ENCODE data around the gene TSTD2. TPM values are rescaled to one million over a fixed set of nuclear protein-coding genes. Genes with fewer than 3 reads are reported as not detected.
"Not testable (repeated sequence)": the region's sequence is repeated elsewhere in the genome, so short reads cannot be mapped to it uniquely, and the experiment has no call there.

Gene TSTD2
- polyA plus RNA-seq, 5 donors, result 30.1 to 43.8 (median 37.1) TPM

- no peak for DNase-seq
These were observed 38.7 kb downstream of the TSTD2 start for GRCh38 chr9:97594381-97594921.

DNA sequence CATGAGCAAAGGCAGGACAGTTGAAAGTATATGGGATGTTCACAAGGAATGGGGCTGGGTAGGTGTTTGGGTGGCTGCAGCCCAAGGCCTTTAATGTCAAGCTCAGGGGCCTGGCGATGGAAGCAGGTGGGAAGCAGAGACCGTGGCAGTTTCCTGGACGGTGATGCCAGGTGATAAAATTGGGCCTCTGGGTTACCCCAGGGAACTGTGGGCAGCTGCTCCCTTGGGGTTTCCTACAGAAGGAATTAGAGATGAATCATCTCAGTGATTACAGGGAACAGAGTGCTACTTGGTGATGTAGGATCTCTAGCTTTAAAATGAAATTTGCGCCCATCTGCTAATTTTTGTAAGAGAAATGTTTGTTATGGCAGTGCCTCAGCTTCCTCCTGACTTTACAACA is 39.2 kb downstream of the TSTD2 start:
- DNase-seq, result no peak

DNA sequence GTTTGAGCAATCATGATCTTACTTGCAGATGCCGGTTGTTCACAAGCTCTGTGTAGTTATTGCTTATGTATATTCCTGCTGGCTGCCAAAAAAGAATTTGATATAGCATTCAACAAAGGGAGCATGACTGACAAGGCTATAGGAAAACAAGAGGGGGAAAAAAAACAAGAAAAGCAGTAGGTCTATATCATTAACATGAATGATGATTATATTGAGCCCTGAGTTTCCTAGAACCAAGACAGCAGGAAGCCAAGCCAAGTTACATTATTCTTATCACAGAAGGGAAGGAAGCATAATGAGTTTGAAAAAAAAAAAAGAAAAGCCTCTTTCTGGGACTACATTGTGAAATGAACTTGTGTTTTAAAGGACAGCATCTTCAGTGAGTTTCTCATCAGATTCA is 41.0 kb downstream of the TSTD2 start:
- no peak for DNase-seq

DNA sequence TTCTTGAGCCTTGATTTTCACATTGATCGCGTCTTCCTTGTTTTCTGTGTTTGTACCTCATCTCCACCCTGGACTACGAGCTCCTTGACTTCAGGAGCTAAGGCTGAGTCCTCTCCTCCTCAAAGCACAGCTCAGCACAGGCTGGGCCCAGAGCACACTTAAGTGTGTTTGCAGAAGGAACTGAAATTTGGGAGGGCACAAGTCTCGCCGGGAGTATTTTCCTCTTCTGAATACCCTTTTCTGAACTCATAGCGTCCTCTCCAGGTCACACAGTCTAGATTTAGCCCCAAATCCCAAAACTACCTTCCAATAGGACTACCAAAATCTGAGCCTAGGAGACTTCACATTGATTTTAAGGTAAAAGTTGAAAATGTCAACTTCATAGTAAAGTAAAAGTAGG is 41.6 kb downstream of the TSTD2 start:
- DNase-seq, result no peak

DNA sequence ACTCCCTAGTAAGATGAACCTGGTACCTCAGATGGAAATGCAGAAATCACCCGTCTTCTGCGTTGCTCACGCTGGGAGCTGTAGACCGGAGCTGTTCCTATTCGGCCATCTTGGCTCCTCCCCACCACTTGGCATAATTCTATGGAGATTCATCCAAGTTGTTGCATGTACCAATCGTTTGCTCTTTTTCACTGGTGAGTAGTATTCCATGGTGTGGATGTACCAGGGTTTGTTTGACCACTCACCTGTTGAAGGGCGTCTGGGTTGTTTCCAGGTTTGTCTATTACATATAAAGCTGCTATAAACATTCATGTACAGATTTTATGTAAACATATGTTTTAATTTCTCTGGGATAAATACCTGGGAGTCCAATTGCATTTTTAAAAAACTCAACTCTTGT is 46.3 kb downstream of the TSTD2 start:
- DNase-seq, result not testable (repeated sequence)

DNA sequence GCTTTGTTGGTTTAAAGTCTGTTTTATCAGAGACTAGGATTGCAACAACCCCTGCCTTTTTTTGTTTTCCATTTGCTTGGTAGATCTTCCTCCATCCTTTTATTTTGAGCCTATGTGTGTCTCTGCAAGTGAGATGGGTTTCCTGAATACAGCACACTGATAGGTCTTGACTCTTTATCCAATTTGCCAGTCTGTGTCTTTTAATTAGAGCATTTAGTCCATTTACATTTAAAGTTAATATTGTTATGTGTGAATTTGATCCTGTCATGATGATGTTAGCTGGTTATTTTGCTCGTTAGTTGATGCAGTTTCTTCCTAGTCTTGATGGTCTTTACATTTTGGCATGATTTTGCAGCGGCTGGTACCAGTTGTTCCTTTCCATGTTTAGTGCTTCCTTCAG is 48.4 kb downstream of the TSTD2 start:
- DNase-seq, result not testable (repeated sequence)

DNA sequence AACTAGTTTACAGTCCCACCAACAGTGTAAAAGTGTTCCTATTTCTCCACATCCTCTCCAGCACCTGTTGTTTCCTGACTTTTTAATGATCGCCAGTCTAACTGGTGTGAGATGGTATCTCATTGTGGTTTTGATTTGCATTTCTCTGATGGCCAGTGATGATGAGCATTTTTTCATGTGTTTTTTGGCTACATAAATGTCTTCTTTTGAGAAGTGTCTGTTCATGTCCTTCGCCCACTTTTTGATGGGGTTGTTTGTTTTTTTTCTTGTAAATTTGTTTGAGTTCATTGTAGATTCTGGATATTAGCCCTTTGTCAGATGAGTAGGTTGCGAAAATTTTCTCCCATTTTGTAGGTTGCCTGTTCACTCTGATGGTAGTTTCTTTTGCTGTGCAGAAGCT is 51.6 kb downstream of the TSTD2 start:
- DNase-seq, result not testable (repeated sequence)

DNA sequence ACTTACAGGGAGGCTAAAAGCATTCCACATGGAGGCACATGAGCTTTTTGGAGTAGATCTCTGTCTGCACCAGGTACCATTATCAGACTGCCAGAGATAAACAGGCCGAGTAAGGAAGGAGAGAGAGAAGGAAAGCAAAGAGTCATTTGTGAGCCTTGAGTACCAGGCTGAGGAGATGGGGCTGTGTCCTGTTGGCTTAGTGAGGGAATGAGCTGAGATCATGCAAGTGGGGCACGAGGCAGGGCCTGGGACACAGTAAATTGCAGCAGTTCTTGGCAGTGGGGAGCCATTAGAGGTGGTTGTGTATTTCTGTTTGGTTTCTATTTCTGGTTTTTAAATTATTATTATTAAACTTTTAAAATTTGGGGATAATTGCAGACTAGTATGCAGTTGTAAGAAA is 53.3 kb downstream of the TSTD2 start:
- no peak for DNase-seq

DNA sequence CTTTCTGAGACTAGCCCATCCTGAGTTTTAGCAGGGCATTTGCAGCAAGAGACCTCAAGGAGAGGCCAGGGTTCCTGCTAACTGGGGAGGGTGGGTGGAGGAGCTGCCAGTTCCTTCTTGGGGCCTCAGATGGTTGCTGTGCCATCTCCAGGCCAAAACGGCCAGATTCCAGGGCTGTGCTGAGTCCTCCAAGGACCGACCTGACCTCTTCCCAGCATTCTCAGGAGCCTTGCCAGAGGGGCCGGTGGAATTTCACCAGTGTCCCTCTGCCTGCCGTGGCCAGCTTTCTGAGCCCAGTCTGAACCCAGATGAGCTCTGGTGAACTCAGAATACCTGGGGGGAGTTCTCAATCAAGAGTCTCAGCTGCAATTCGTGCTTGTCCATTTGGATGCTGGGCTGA is 54.3 kb downstream of the TSTD2 start:
- no peak for DNase-seq

DNA sequence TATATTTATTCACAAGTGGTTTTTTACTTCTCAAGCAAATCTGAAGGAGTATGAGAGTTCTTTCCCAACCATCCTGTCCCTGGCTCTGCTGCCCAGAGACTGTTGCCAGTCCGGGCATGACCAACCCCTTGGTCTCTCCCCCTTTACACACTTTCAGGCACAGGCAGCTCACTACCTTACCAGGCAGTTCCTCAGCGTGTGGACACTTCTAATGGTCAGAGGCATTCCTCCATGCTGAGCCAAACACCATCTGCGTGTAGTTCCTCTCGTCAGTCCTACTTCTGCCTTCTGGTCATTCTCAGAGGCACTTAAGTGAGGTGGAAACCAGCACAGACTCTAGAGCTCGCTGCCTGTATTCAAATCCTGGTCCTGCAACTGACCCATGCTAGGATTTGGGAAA is 56.1 kb downstream of the TSTD2 start:
- no peak for DNase-seq

- DNase-seq, result no peak
These were observed 57.4 kb downstream of the TSTD2 start for GRCh38 chr9:97575673-97576200.

DNA sequence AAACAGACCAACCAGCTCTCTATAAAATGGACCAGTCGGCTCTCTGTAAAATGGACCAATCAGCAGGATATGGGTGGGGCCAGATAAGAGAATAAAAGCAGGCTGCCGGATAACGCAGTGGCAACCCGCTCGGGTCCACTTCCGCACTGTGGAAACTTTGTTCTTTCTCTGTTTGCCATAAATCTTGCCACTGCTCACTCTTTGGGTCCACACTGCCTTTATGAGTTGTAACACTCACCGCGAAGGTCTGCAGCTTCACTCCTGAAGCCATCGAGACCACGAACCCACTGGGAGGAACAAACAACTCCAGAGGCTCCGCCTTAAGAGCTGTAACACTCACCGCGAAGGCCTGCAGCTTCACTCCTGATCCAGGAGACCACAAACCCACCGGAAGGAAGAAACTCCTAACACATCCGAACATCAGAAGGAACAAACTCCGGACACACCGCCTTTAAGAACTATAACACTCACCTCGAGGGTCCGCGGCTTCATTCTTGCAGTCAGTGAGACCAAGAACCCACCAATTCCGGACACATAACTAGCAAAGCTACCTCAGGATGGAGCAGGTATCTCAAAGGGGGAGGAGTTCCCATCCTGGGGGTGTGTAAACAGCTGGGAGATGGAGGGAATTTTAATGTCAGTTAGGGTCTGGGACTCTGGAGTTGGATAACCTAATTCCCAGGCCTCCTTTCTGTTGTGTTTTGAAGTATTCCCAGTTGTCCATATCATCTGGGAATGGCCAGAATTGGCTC is 58.1 kb downstream of the TSTD2 start:
- not testable (repeated sequence) for DNase-seq

- DNase-seq, result not testable (repeated sequence)
These were observed 59.0 kb downstream of the TSTD2 start for GRCh38 chr9:97574101-97574571.

DNA sequence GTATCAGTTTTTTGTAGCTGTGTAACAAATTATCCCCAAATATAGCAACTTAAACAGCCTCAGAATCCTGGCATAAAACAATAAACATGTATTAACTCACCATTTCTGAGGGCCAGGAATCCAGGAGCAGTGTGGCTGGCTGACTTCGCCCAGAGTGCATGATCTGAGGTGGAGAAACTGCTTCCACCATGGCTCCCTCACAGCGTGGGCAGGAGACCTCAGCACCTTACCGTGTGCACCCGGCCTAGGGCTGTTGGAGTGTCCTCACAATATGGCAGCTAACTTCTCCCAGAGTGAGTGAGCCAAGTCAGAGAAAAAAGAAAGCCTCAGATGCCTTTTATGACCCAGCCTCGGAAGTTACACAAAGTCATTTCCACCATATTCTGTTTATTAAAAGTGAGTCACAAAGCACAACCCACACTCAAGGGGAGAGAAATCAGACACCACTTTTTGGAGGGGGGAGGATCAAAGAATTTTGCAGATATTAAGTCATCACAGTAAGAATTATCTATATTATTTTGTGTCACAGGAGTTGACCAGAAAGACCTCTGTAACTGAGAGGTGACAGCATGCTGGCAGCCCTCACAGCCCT is 59.6 kb downstream of the TSTD2 start:
- no peak for DNase-seq

DNA sequence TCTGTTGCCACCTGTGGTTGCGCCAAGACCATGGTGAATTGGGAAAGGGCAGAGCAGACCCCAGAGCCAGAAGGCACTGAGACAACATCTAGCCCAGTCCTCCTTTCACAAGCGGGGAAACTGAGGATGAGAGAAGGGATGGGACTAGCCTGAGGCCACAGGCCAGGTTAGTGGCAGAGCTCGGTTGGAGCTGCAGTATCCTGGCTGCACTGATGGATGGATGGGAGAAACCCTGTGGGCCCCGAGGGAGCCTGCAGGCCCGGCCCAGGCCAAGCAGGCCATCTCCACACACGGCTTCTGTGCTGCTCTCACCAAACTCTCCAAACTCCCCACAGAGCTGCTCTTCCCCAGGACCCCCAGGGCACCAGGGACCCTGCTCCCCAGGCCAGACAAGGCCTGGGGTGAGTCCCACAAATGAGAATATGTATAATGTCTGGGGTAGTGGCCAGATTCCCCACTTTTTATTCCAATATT is 60.2 kb downstream of the TSTD2 start:
- no peak for DNase-seq

DNA sequence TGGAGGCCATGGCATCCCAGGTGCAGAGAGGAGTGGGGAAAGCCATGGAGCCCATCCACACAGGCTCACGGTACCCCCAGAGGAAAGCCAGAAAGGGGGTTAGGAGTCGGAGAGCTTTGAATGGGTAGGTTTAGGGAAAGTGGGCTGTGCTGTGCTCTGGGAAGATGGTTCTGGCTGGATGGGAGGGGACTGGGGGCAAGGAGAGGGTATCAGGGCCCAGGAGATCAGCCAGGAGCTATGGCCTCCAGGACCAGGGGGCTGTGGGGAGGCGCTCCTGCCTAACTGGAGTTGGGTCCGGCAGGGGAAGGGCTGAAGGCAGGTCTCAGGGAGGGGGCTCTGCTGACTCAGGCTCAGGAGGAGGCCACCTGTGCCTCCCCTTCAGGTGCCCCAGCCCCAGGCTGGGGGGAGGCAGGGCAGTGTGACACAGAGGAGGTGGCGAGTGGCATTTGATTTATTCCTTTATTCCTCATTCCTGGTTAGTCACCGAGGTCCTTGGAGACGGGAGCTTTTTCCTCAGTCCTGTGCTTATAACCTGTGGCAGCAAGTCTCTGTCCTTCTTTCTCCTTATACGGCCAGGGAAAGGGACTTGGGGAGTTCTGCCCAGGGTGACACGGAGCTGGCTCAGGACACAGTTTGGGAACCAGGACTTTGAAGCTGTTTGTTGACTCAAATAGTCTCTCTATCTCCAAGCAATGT is 60.8 kb downstream of the TSTD2 start:
- no peak for DNase-seq

GRCh38 chr9:97571664-97572063 is 61.5 kb downstream of the TSTD2 start:
- no peak for DNase-seq

- DNase-seq, result no peak
These were observed 62.3 kb downstream of the TSTD2 start for GRCh38 chr9:97570899-97571298.

DNA sequence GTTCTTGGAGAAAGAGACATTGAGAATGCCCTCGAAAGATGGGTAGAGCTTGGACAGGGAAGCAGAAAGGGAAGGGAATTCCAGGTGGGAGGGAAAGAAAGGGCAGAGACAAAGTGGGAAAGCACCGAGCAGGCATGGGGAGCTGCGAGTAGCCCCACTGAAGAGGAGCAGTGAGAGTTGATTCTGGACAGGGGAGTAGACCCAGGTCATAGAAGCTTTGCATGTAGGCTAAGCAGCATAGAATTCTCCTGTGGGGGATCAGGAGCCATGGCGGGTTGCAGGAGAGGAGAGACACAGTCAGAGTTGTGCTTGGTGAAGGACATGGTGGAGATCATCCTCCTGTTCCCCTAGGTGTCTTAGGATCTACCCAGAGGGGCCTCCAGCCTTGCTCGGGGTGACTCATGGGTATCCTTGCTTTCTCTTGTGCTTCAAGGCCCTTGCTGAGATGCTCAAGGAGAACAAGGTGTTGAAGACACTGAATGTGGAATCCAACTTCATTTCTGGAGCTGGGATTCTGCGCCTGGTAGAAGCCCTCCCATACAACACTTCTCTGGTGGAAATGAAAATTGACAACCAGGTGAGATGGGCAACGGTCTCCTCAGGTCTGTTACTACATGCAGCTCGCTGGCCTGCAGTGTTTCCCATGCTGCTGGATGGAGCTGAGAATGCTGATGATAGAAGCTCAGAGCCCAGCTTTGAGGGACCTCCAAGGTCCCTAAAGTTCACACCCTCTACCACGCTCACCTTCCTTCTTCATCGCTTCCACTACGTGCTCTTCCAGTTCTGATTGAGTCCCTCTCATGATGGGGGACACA is 64.5 kb downstream of the TSTD2 start:
- DNase-seq, result no peak

GRCh38 chr9:97567894-97568202 is 65.3 kb downstream of the TSTD2 start:
- DNase-seq, result no peak

- no peak for DNase-seq
These were observed 65.8 kb downstream of the TSTD2 start for GRCh38 chr9:97567182-97567893.
